Measurements from ENCODE around the gene CSMD2.

DNA sequence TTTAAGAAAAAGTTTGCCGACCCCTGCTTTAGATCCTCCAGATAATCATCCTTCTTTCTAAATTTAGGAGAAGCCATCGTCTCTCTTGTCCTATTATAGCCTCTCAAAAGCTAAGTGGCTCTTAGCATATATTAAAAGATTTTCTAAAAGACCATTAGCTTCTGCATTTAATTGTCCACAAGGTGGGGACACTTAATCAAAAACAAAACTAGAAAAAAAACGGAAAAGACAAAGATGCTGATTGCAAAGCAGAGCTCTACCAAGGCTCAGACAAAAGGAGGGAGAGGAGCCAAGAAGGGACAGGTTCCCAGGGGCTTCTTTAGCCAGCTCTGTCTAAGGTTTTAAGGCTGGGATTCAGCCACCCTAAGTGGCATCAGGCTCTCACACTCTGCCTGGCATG lies 429.4 kb downstream of the CSMD2 start:
- TF ChIP-seq FOXM1 (IDR thresholded peaks at IDR 0.05; ENCODE audit: low read depth) = no peak
- no peak for TF ChIP-seq CTCF (IDR thresholded peaks at IDR 0.05)
- no peak for TF ChIP-seq FOSL2 (IDR thresholded peaks at IDR 0.05; ENCODE audit: borderline replicate concordance, low read depth)
- peak; percentile 41; the same call in 1 of the 2 replicates for TF ChIP-seq SMC3 (IDR thresholded peaks at IDR 0.05; ENCODE audit: low read depth, low read length)
- no peak for TF ChIP-seq TCF12 (IDR thresholded peaks at IDR 0.05)
- no peak for TF ChIP-seq NRF1 (IDR thresholded peaks at IDR 0.05; ENCODE audit: low read depth, low read length)
- no peak for TF ChIP-seq YY1 (IDR thresholded peaks at IDR 0.05; ENCODE audit: low read depth)
- TF ChIP-seq EP300 (IDR thresholded peaks at IDR 0.05; ENCODE audit: borderline replicate concordance in 1 of 2, low read depth in 1 of 2, low read length in 1 of 2) = no peak
- TF ChIP-seq EZH2phosphoT487 (IDR thresholded peaks at IDR 0.05; ENCODE audit: borderline replicate concordance, low read depth) = no peak
- TF ChIP-seq TEAD4 (IDR thresholded peaks at IDR 0.05; ENCODE audit: borderline replicate concordance, insufficient read depth) = no peak
- no peak for TF ChIP-seq REST (IDR thresholded peaks at IDR 0.05; ENCODE audit: low read depth, low read length)
- no peak for TF ChIP-seq FOXJ3 (CRISPR knock-in tag; IDR thresholded peaks at IDR 0.05)
